HCT116 (cell line): ENCODE measurements around the gene FOXN1.

Source experiments
- ATF3 ChIP-seq: IDR thresholded peaks from 2 replicates; pipeline ENCODE4 v1.6.1; 2012
- CEBPB ChIP-seq: IDR thresholded peaks from 2 replicates; pipeline ENCODE4 v1.6.1; 2012; ENCODE audit warnings: low read depth
- CTCF ChIP-seq, 3 experiments: fragments of 200-600 bp in 1 of 3; sonication (generic) in 1 of 3; IDR thresholded peaks in 2 of 3; conservative IDR thresholded peaks in 1 of 3; 2 replicates each; pipeline ENCODE4 v1.5.1; 2012 to 2017; ENCODE audit warnings: low read depth in 2 of 3, low read length in 2 of 3, antibody characterized with exemption in 1 of 3, borderline replicate concordance in 1 of 3, control low read depth in 1 of 3, mild to moderate bottlenecking in 1 of 3, mixed read lengths in 1 of 3, mixed run types in 1 of 3, moderate library complexity in 1 of 3; ENCODE audit not compliant: insufficient read depth in 1 of 3
- EZH2 ChIP-seq: fragments of 200-600 bp; sonication (generic); IDR thresholded peaks from 2 replicates; pipeline ENCODE4 v1.6.1; 2017; ENCODE audit warnings: antibody characterized with exemption, mixed run types
- EZH2phosphoT487 ChIP-seq: fragments of 200-600 bp; IDR thresholded peaks from 2 replicates; pipeline ENCODE4 v1.6.1; 2018; ENCODE audit warnings: antibody characterized with exemption, borderline replicate concordance
- JUND ChIP-seq: IDR thresholded peaks from 2 replicates; pipeline ENCODE4 v1.6.1; 2012
- POLR2A ChIP-seq: IDR thresholded peaks from 2 replicates; pipeline ENCODE4 v1.7.0; 2011; ENCODE audit warnings: borderline replicate concordance; ENCODE audit not compliant: insufficient read depth, insufficient read length; ENCODE audit errors: extremely low read depth
- RAD21 ChIP-seq: IDR thresholded peaks from 2 replicates; pipeline ENCODE4 v1.6.1; 2012; ENCODE audit warnings: low read depth, mild to moderate bottlenecking
- REST ChIP-seq: IDR thresholded peaks from 2 replicates; pipeline ENCODE4 v1.6.1; 2012; ENCODE audit warnings: low read depth
- SP1 ChIP-seq: IDR thresholded peaks from 2 replicates; pipeline ENCODE4 v1.6.1; 2012; ENCODE audit warnings: low read depth
- ZBTB33 ChIP-seq: IDR thresholded peaks from 2 replicates; pipeline ENCODE4 v1.6.1; 2011; ENCODE audit warnings: mild to moderate bottlenecking, low read length, moderate library complexity; ENCODE audit not compliant: insufficient replicate concordance; ENCODE audit errors: extremely low read depth
- ZNF274 ChIP-seq: fragments of 200-500 bp; sonication (Bioruptor generic); IDR thresholded peaks from 2 replicates; pipeline ENCODE4 v1.6.1; 2014; ENCODE audit warnings: mild to moderate bottlenecking, low read depth, low read length, inconsistent platforms

- TF ChIP-seq CTCF (IDR thresholded peaks at IDR 0.05 in 2 of 3, conservative IDR thresholded peaks at IDR 0.05 in 1 of 3; ENCODE audit: borderline replicate concordance in 1 of 3, insufficient read depth in 1 of 3, low read depth in 2 of 3, low read length in 2 of 3): no peak
- TF ChIP-seq ATF3: no peak
- TF ChIP-seq EZH2: no peak
- TF ChIP-seq ZBTB33: no peak
- no peak for TF ChIP-seq POLR2A
- TF ChIP-seq RAD21: no peak
- no peak for TF ChIP-seq JUND
- TF ChIP-seq SP1: no peak
- TF ChIP-seq CEBPB: no peak
- no peak for TF ChIP-seq ZNF274
- no peak for TF ChIP-seq REST
- TF ChIP-seq EZH2phosphoT487: no peak
Measured at GRCh38 chr17:28578246-28579195, 72.4 kb downstream of the FOXN1 start.
